ENCODE data around the gene ZNF138. TPM values are rescaled to one million over a fixed set of nuclear protein-coding genes. Genes with fewer than 3 reads are reported as not detected.

Gene ZNF138
- total RNA-seq, 1 experiment from 2014 or later = 19.1 TPM

Other genes starting within 250 kb of the ZNF138 start
- 32.1 and 34.1 TPM in 2 replicates for gene ZNF680, start 231.4 kb upstream of the ZNF138 start, total RNA-seq (2014; rRNA removed; shearing (Covaris generic))
- 17.3 and 21.4 TPM in 2 replicates for gene ZNF107, start 128.3 kb upstream of the ZNF138 start, total RNA-seq (2014; rRNA removed; shearing (Covaris generic))
- 18.9 and 21.1 TPM in 2 replicates for gene ZNF273, start 108.8 kb downstream of the ZNF138 start, total RNA-seq (2014; rRNA removed; shearing (Covaris generic))
- gene ZNF117, start 196.6 kb downstream of the ZNF138 start, total RNA-seq (2014; rRNA removed; shearing (Covaris generic)) = 7.1 and 9.8 TPM in 2 replicates
- 6.7 and 9.3 TPM in 2 replicates for gene ERV3-1, start 212.3 kb downstream of the ZNF138 start, total RNA-seq (2014; rRNA removed; shearing (Covaris generic))

All from SJCRH30 (cell line).